ENCODE measurements around the gene TAS2R20. TPM values are rescaled to one million over a fixed set of nuclear protein-coding genes. Genes with fewer than 3 reads are reported as not detected.

TAS2R20 gene
- total RNA-seq, 1 donor from 2014 or later: 1.1 TPM

GRCh38 chr12:11023387-11023786 lies 25.3 kb upstream of the TAS2R20 start:
- Mint-ChIP-seq H3K4me1 (no peaks in the 10 kb centered on the region), H3K9me3 (peaks cover 9% of the 10 kb centered on the region), H3K27ac (ENCODE audit: unreplicated experiment) (no peak overlapping the region), H3K4me3 (no peak overlapping the region), H3K36me3 (ENCODE audit: low read depth) (peaks cover 35% of the 10 kb centered on the region), H3K27me3 (ENCODE audit: low read depth) (no peaks in the 10 kb centered on the region)
- no peak for TF ChIP-seq CTCF (conservative IDR thresholded peaks at IDR 0.05)
- no peak for DNase-seq (ENCODE audit: low read depth, low spot score)

GRCh38 chr12:11022520-11022919 lies 24.4 kb upstream of the TAS2R20 start, which contains the start of gene TAS2R19:
TSS of gene TAS2R19 (minus strand) at chr12:11022620. CDS start at chr12:11022571, 49 bp downstream.
- H3K36me3 Mint-ChIP-seq (ENCODE audit: low read depth): peaks cover 30% of the 10 kb centered on the region
- TF ChIP-seq CTCF (conservative IDR thresholded peaks at IDR 0.05): no peak
- peaks cover 9% of the 10 kb centered on the region for H3K9me3 Mint-ChIP-seq
- no peak within 1 kb of the TSS for H3K4me3 Mint-ChIP-seq
- H3K27me3 Mint-ChIP-seq (ENCODE audit: low read depth): no peaks in the 10 kb centered on the region
- DNase-seq (ENCODE audit: low read depth, low spot score): no peak
- H3K4me1 Mint-ChIP-seq: no peaks in the 10 kb centered on the region
- no peak within 1 kb of the TSS for H3K27ac Mint-ChIP-seq (ENCODE audit: unreplicated experiment)

GRCh38 chr12:11016937-11017336 lies 18.8 kb upstream of the TAS2R20 start:
- Mint-ChIP-seq H3K4me1 (peaks cover 3% of the 10 kb centered on the region), H3K27ac (ENCODE audit: unreplicated experiment) (no peak overlapping the region), H3K36me3 (ENCODE audit: low read depth) (peaks cover 8% of the 10 kb centered on the region), H3K27me3 (ENCODE audit: low read depth) (no peaks in the 10 kb centered on the region), H3K4me3 (no peak overlapping the region), H3K9me3 (no peaks in the 10 kb centered on the region)
- TF ChIP-seq CTCF (conservative IDR thresholded peaks at IDR 0.05): no peak
- no peak for DNase-seq (ENCODE audit: low read depth, low spot score)

- no peak for DNase-seq (ENCODE audit: low read depth, low spot score)
- no peaks in the 10 kb centered on the region for H3K9me3 Mint-ChIP-seq
- H3K27me3 Mint-ChIP-seq (ENCODE audit: low read depth): no peaks in the 10 kb centered on the region
- H3K36me3 Mint-ChIP-seq (ENCODE audit: low read depth): peaks cover 6% of the 10 kb centered on the region
- peaks cover 3% of the 10 kb centered on the region for H3K4me1 Mint-ChIP-seq
- no peak overlapping the region for H3K4me3 Mint-ChIP-seq
- no peak overlapping the region for H3K27ac Mint-ChIP-seq (ENCODE audit: unreplicated experiment)
- no peak for TF ChIP-seq CTCF (conservative IDR thresholded peaks at IDR 0.05)
These were observed 17.8 kb upstream of the TAS2R20 start for GRCh38 chr12:11015775-11016430.

GRCh38 chr12:11014234-11014633 lies 16.1 kb upstream of the TAS2R20 start:
- Mint-ChIP-seq H3K36me3 (ENCODE audit: low read depth) (peaks cover 6% of the 10 kb centered on the region), H3K27me3 (ENCODE audit: low read depth) (no peaks in the 10 kb centered on the region), H3K4me1 (peaks cover 3% of the 10 kb centered on the region), H3K4me3 (no peak overlapping the region), H3K27ac (ENCODE audit: unreplicated experiment) (no peak overlapping the region), H3K9me3 (no peaks in the 10 kb centered on the region)
- no peak for DNase-seq (ENCODE audit: low read depth, low spot score)
- TF ChIP-seq CTCF (conservative IDR thresholded peaks at IDR 0.05): no peak

All from neural crest cell (in vitro differentiated cells).